ENCODE results near the gene RAB27B.

Gene RAB27B

GRCh38 chr18:54916507-54916906, 88.2 kb downstream of the RAB27B start:
- H3K4me3 ChIP-seq (ENCODE audit: low read length), result no peak overlapping the region
- DNase-seq (ENCODE audit: low read depth), result no peak
- H3K27me3 ChIP-seq (replicated peaks; ENCODE audit: control insufficient read depth, insufficient read depth, low read length), result no peaks in the 10 kb centered on the region
- no peaks in the 10 kb centered on the region for H3K36me3 ChIP-seq (ENCODE audit: control insufficient read depth, insufficient read depth, low read length, severe bottlenecking)
- H3K9me3 ChIP-seq (ENCODE audit: control insufficient read depth, low read length), result no peaks in the 10 kb centered on the region
- H3K9ac ChIP-seq (ENCODE audit: low read length), result no peak overlapping the region
- no peaks in the 10 kb centered on the region for H3K4me1 ChIP-seq (ENCODE audit: control insufficient read depth, insufficient read depth, low read length)

GRCh38 chr18:54918060-54918459, 89.8 kb downstream of the RAB27B start:
- H3K4me1 ChIP-seq (ENCODE audit: control insufficient read depth, insufficient read depth, low read length), result no peaks in the 10 kb centered on the region
- no peaks in the 10 kb centered on the region for H3K36me3 ChIP-seq (ENCODE audit: control insufficient read depth, insufficient read depth, low read length, severe bottlenecking)
- no peaks in the 10 kb centered on the region for H3K27me3 ChIP-seq (replicated peaks; ENCODE audit: control insufficient read depth, insufficient read depth, low read length)
- no peak for DNase-seq (ENCODE audit: low read depth)
- H3K9me3 ChIP-seq (ENCODE audit: control insufficient read depth, low read length), result no peaks in the 10 kb centered on the region
- H3K4me3 ChIP-seq (ENCODE audit: low read length), result no peak overlapping the region
- no peak overlapping the region for H3K9ac ChIP-seq (ENCODE audit: low read length)

- no peak overlapping the region for H3K9ac ChIP-seq (ENCODE audit: low read length)
Measured at GRCh38 chr18:54919412-54919811, 91.1 kb downstream of the RAB27B start.

DNA sequence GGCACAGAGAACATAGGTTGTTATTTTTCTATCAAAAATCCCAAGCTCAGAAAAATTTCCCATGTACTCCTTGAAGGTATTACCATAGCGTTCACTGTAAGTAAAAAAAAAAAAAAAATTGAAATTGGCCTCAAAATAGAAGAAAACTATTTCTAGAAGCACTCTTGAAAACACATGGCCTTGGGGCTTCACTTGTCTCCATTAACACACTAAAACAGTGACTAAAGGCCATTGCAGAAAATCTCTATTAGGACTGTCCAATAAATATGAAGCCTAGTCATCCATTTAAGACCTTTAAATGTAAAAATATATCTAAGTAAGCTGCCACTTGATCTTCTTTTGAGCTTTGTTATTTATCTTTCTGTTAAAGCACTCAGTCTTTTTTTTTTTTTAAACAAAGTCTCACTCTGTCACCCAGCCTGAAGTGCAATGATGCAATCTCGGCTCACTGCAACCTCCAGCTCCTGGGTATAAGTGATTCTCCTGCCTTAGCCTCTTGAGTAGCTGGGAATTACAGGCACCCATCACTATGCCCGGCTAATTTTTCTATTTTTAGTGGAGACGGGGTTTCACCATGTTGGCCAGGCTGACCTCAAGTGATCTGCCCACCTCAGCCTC, 95.2 kb downstream of the RAB27B start:
- no peak for DNase-seq (ENCODE audit: low read depth)
- no peaks in the 10 kb centered on the region for H3K4me1 ChIP-seq (ENCODE audit: control insufficient read depth, insufficient read depth, low read length)
- peaks cover 19% of the 10 kb centered on the region for H3K9me3 ChIP-seq (ENCODE audit: control insufficient read depth, low read length)
- no peak overlapping the region for H3K9ac ChIP-seq (ENCODE audit: low read length)
- no peak overlapping the region for H3K4me3 ChIP-seq (ENCODE audit: low read length)
- no peaks in the 10 kb centered on the region for H3K36me3 ChIP-seq (ENCODE audit: control insufficient read depth, insufficient read depth, low read length, severe bottlenecking)
- no peaks in the 10 kb centered on the region for H3K27me3 ChIP-seq (replicated peaks; ENCODE audit: control insufficient read depth, insufficient read depth, low read length)

More at GRCh38 chr18:54919412-54919811, 91.1 kb downstream of the RAB27B start:
- Histone ChIP-seq H3K9me3 (ENCODE audit: control insufficient read depth, low read length) (peaks cover 3% of the 10 kb centered on the region), H3K27me3 (replicated peaks; ENCODE audit: control insufficient read depth, insufficient read depth, low read length) (no peaks in the 10 kb centered on the region), H3K4me3 (ENCODE audit: low read length) (no peak overlapping the region), H3K4me1 (ENCODE audit: control insufficient read depth, insufficient read depth, low read length) (no peaks in the 10 kb centered on the region), H3K36me3 (ENCODE audit: control insufficient read depth, insufficient read depth, low read length, severe bottlenecking) (no peaks in the 10 kb centered on the region)
- DNase-seq (ENCODE audit: low read depth), result no peak

- Histone ChIP-seq H3K4me3 (ENCODE audit: low read length) (no peak overlapping the region), H3K27me3 (replicated peaks; ENCODE audit: control insufficient read depth, insufficient read depth, low read length) (no peaks in the 10 kb centered on the region), H3K36me3 (ENCODE audit: control insufficient read depth, insufficient read depth, low read length, severe bottlenecking) (no peaks in the 10 kb centered on the region), H3K9me3 (ENCODE audit: control insufficient read depth, low read length) (peaks cover 19% of the 10 kb centered on the region), H3K4me1 (ENCODE audit: control insufficient read depth, insufficient read depth, low read length) (no peaks in the 10 kb centered on the region), H3K9ac (ENCODE audit: low read length) (no peak overlapping the region)
- no peak for DNase-seq (ENCODE audit: low read depth)
Measured at GRCh38 chr18:54924948-54925347, 96.7 kb downstream of the RAB27B start.

GRCh38 chr18:54926593-54927325, 98.5 kb downstream of the RAB27B start:
- Histone ChIP-seq H3K36me3 (ENCODE audit: control insufficient read depth, insufficient read depth, low read length, severe bottlenecking) (no peaks in the 10 kb centered on the region), H3K9me3 (ENCODE audit: control insufficient read depth, low read length) (peaks cover 19% of the 10 kb centered on the region), H3K4me1 (ENCODE audit: control insufficient read depth, insufficient read depth, low read length) (no peaks in the 10 kb centered on the region), H3K9ac (ENCODE audit: low read length) (no peak overlapping the region), H3K4me3 (ENCODE audit: low read length) (no peak overlapping the region), H3K27me3 (replicated peaks; ENCODE audit: control insufficient read depth, insufficient read depth, low read length) (no peaks in the 10 kb centered on the region)
- peak; percentile 47 for DNase-seq (ENCODE audit: low read depth)

DNA sequence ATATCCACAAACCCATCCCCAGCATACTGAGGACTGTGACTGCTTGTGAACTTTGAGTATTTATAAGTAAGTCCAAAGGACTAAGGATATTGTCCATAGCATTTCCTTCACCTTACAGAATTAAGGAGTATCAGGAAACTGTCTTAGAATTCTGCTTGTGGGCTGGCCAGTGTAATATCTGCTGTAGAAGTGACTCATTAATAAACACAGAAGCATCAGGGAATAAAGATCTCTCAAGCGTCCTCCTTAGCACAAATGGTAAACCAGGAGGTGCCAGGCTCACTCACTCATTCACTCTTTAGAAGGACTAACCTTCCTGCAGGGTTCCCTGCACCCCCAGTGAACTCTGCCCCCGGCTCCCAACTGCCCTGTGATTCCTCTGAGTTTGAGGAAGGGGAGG, 100.0 kb downstream of the RAB27B start:
- Histone ChIP-seq H3K9me3 (ENCODE audit: control insufficient read depth, low read length) (peaks cover 19% of the 10 kb centered on the region), H3K27me3 (replicated peaks; ENCODE audit: control insufficient read depth, insufficient read depth, low read length) (no peaks in the 10 kb centered on the region), H3K36me3 (ENCODE audit: control insufficient read depth, insufficient read depth, low read length, severe bottlenecking) (no peaks in the 10 kb centered on the region), H3K4me1 (ENCODE audit: control insufficient read depth, insufficient read depth, low read length) (no peaks in the 10 kb centered on the region), H3K4me3 (ENCODE audit: low read length) (no peak overlapping the region), H3K9ac (ENCODE audit: low read length) (no peak overlapping the region)
- no peak for DNase-seq (ENCODE audit: low read depth)

GRCh38 chr18:54931152-54931551, 102.9 kb downstream of the RAB27B start:
- no peak for DNase-seq (ENCODE audit: low read depth)
- Histone ChIP-seq H3K4me1 (ENCODE audit: control insufficient read depth, insufficient read depth, low read length) (no peaks in the 10 kb centered on the region), H3K4me3 (ENCODE audit: low read length) (no peak overlapping the region), H3K9me3 (ENCODE audit: control insufficient read depth, low read length) (peaks cover 4% of the 10 kb centered on the region), H3K27me3 (replicated peaks; ENCODE audit: control insufficient read depth, insufficient read depth, low read length) (no peaks in the 10 kb centered on the region), H3K36me3 (ENCODE audit: control insufficient read depth, insufficient read depth, low read length, severe bottlenecking) (no peaks in the 10 kb centered on the region), H3K9ac (ENCODE audit: low read length) (no peak overlapping the region)

DNA sequence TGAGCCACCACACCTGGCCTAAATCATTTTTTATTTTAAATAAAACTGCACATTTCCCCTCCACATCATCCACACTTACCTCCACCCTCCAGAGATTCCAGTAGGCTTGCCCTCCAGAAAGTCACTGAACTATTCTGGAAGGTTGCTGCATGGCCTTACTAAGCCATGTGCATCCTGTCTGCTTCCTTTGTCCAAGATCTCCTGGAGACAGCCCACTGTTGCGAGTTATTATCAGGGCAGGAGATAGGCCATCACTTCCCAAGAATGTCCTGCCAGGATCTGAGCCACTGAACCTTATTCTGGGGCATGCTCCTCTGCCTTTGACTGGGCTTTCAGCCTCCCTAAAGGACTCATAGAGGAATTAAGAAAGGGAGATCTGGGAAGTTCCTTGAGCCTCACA, 104.2 kb downstream of the RAB27B start:
- H3K36me3 ChIP-seq (ENCODE audit: control insufficient read depth, insufficient read depth, low read length, severe bottlenecking), result no peaks in the 10 kb centered on the region
- H3K4me3 ChIP-seq (ENCODE audit: low read length), result no peak overlapping the region
- no peaks in the 10 kb centered on the region for H3K27me3 ChIP-seq (replicated peaks; ENCODE audit: control insufficient read depth, insufficient read depth, low read length)
- H3K9me3 ChIP-seq (ENCODE audit: control insufficient read depth, low read length), result no peaks in the 10 kb centered on the region
- H3K4me1 ChIP-seq (ENCODE audit: control insufficient read depth, insufficient read depth, low read length), result no peaks in the 10 kb centered on the region
- no peak for DNase-seq (ENCODE audit: low read depth)
- no peak overlapping the region for H3K9ac ChIP-seq (ENCODE audit: low read length)

DNA sequence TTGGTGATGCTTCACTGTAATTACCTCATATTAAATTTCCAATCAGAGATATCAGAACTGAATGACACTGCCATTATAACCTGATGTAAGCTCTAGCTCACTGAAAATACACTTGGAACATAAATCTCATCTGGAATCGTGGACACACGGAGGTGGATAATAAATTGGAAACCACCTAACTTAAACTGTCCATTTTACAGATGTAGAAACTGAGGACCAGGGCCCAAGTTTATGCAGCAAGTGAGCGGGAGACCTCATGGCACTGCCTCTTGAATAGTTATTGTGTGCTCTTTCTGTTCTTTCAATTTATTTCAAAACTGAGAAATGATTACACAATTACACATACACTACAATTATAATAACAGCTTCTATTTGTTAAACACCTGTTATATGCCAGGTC, 110.2 kb downstream of the RAB27B start:
- H3K4me1 ChIP-seq (ENCODE audit: control insufficient read depth, insufficient read depth, low read length), result no peaks in the 10 kb centered on the region
- no peak for DNase-seq (ENCODE audit: low read depth)

GRCh38 chr18:54939361-54939917, 111.2 kb downstream of the RAB27B start:
- no peak overlapping the region for H3K4me3 ChIP-seq (ENCODE audit: low read length)
- H3K9me3 ChIP-seq (ENCODE audit: control insufficient read depth, low read length), result no peaks in the 10 kb centered on the region
- no peak for DNase-seq (ENCODE audit: low read depth)
- no peaks in the 10 kb centered on the region for H3K27me3 ChIP-seq (replicated peaks; ENCODE audit: control insufficient read depth, insufficient read depth, low read length)
- H3K36me3 ChIP-seq (ENCODE audit: control insufficient read depth, insufficient read depth, low read length, severe bottlenecking), result no peaks in the 10 kb centered on the region
- no peak overlapping the region for H3K9ac ChIP-seq (ENCODE audit: low read length)
- H3K4me1 ChIP-seq (ENCODE audit: control insufficient read depth, insufficient read depth, low read length), result no peaks in the 10 kb centered on the region

More for the DNA sequence above, 110.2 kb downstream of the RAB27B start:
- Histone ChIP-seq H3K36me3 (ENCODE audit: control insufficient read depth, insufficient read depth, low read length, severe bottlenecking) (no peaks in the 10 kb centered on the region), H3K27me3 (replicated peaks; ENCODE audit: control insufficient read depth, insufficient read depth, low read length) (no peaks in the 10 kb centered on the region), H3K9ac (ENCODE audit: low read length) (no peak overlapping the region), H3K9me3 (ENCODE audit: control insufficient read depth, low read length) (no peaks in the 10 kb centered on the region), H3K4me3 (ENCODE audit: low read length) (no peak overlapping the region)
